Muscle of arm (tissue), 12 donors: ENCODE measurements around the gene CRACDL. TPM values are rescaled to one million over a fixed set of nuclear protein-coding genes. Genes with fewer than 3 reads are reported as not detected.

Experiments used
- DNase-seq: peaks from one replicate; pipeline ENCODE4 v3.0.0-alpha.2; 2013
- polyA plus RNA-seq, 12 donors: library from polyadenylated mRNA; unstranded; fragments of 120-200 nt; gene quantifications; one replicate each; pipeline ENCODE4 v1.2.1, GENCODE V29; 2013; ENCODE audit not compliant: insufficient read length in 12 of 12

Gene CRACDL
- polyA plus RNA-seq, 12 donors = 0.92 to 9.8 (median 1.8) TPM; not detected in 1

DNA sequence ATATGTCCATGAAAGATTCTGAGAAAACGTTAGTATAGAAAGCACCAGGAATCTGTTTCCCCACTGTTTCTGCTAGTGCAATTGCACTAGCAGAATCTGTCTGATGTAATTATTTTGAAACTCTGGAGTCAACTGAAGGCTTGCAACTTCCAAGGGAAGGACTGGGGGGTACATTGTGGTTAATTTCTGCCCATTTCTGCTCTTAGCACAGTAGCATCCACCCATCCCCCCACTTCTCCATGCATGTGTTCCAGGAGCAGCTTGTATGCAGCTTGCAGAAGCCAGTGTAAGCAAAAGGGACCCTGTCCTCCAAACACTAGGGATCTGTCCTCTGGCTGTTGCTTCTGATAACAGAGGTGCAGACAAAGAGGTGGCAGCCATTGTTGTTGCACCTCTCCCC, 74.4 kb downstream of the CRACDL start:
- no peak for DNase-seq

DNA sequence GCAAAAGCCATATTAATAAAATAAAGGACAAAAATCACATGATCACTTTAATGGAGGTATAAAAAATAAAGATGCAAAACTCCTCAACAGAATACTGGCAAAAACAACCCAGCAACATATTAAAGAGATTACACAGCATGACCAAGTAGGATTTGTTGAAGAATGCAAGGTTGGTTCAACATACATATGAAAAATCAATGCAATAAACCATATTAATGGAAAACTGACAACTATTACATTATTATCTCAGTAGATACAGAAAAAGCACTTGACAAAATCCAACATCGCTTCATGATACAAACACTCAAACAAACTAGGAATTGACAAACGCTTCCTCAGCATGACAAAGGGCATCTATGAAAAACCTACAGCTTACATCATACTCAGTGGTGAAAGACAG, 76.7 kb downstream of the CRACDL start:
- DNase-seq = no peak

DNA sequence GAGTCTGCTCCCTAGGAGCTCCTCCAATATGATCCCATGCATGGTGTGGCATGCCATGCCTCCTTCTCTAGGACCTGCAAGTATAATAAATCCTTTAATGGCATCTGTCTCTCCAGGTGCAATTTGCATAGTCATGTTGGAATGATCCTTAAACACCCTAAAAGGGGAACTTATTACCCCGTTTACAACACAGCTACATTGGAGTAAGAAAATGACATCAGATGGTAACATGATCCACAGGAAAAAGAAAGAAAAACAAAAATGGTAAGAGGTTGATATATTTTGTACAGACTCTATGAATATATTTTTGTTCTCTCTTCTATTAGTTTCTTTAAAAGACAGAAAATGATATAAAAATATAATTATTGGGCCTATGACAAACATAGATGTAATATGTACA, 79.0 kb downstream of the CRACDL start:
- DNase-seq = no peak

DNA sequence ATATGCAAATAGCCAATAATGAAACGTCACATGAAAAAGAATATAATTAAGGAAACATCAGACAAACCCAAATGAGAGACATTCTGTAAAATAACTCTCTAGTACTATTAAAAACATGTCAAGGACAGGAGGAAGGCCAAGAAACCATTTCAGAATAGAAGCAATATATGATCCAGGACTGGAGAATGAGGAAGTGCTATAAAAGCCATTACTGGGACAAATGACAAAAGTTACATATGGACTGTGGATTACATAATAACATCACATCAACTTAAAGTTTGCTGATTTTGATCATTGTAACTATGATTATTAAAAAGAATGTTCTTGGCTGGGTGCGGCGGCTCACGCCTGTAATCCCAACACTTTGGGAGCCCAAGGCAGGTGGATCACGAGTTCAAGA, 81.3 kb downstream of the CRACDL start:
- no peak for DNase-seq

DNA sequence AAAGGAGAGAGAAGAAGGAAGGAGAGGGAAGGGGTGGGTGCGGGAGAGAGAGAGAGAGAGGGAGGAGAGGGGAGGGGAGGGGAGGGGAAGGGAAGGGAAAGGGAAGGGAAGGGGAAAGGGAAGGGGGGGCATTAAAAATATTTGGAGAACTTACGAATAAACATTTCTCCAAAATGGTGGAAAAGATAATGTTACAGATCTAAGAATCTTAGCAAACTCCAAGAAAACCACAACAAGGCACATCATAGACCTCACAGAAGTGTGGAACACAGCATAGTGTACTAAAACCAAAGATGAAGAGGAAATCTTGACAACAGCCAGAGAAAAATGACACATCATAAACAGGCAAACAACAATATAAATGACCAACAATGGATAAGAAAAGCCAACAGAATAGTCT, 83.1 kb downstream of the CRACDL start:
- DNase-seq = no peak

DNA sequence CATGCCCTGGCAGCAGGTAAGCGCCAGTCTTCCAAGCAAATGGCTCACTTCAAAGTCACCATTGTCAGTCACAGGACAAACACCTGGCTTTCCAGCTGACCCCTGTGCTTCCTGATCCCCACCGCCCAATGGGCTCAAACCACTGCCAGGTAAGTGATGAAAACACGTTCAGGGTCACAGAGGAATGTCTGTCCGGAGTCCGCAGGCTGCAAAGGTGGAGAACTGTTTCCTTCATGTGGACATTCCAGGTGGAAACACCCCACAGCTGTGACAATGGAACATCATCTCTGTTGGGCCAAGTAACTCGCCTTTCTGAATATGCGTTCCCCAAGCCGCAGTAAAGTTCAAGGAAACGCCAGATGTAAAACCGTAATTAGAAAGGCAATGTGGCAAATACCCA, 86.0 kb downstream of the CRACDL start:
- DNase-seq = no peak

DNA sequence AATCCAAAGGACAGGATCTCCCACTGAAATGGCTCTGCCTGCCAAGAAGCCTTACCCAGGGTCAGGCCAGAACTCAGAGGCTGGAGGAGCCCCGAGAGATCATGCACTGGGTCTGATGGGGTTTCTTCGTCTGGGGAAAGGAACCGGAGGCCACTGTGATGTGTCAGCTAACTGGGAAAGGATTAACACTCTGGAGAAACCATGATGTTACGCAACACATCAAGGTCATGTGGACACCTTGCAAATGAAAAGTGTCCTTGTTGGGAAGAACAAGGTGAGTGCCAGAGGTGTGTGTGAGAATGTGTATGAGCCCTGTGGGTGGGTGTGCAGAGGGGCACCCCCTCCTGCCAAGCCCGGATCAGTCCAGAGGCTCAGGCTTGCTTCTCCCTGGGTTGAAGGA, 86.9 kb downstream of the CRACDL start:
- DNase-seq = no peak

DNA sequence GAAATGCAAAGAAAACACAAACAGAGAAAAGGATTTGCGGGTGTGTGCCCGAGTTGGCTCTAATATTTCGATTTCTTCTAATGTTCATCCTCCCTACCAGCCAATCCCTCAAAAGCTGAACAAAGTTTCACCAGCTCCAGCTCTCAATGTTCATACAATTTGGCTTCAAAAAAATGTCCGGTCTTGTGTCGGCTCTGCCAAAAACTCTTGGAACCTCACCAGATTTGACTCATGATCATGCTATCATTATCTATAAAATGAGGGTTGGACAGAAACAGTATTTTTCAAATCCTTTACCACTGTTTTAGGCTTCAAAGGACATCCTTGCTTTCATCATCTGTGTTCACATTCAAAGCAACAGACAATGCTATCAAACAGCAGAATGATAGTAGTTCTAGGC, 88.2 kb downstream of the CRACDL start:
- no peak for DNase-seq

DNA sequence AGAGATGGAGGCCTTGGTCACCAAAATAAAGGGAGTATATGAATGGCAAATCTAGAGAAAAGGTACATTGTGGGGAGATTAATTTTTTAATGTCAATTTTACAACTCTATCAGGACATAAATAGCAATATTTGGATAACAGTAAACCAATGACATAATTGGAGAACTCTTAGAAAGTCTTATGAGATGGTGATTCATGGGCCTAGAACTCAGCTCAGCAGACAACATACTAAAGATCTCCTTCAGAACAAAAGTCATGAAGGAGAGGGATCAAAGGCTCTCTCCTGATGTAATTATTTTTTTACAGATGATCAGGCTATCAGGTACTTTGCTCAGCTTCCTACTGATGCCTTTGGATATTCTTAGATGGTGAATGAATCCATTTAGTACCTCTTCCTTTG, 90.0 kb downstream of the CRACDL start:
- no peak for DNase-seq

DNA sequence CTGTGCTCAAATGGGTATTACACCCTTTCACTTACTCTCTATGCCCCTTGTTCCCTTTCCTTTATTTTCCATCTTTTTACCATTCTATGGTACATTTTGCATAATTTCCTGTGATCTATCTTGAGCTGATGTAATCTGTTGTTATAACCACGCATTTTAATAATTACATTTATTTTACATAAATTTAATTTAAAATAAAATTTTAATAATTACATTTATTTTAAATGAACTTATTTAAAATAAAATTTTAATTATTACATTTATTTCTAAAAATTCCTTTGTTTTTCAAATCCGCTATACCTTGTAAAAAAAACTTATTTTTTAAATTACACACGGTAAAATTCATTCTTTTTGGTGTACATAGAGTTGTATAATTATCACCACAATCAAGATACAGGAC, 93.9 kb downstream of the CRACDL start:
- no peak for DNase-seq

DNA sequence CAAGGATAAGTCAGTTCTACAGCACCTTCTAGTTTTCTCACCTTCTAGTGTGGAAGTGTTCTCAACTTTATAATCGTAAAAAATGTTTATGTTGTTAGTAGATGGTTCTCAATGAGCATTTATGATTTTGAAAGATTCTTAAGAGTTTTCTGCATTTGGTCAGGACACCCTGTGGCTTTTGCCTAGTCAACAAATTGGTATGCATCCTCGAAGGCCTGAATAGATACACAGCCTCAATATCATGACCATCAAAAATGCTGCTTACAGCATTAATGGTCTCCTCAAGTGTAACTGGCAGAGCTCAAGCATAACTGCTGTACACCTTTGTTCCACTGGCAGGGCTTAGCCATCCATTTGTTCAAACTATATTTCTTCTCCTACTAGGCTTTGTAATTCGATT, 96.7 kb downstream of the CRACDL start:
- no peak for DNase-seq

DNA sequence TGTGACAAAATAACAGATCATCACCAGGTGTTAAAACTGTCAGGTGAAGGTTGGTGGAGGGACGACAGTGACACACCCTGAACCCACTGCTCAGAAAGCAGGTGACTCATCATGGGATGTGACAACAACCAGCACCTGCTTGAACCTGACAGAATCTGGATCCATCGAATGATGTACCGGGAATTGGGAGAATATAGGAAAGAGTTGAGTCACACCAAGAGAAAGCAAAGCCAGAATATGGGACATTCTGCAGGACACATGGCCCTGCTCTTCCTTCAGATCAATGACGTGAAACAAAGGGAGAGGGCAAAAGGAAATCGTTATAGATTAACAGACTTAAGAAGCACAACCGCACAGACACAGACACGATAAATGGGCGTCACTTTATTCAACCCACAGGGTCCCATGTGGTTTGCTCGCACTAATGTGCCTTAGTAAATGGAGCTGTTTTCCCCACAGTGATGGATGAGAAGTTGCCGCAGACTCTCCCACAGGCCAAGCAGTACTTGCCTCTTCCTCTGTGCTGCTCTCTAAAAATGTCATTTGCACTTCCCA, 100.1 kb downstream of the CRACDL start:
- DNase-seq = no peak

DNA sequence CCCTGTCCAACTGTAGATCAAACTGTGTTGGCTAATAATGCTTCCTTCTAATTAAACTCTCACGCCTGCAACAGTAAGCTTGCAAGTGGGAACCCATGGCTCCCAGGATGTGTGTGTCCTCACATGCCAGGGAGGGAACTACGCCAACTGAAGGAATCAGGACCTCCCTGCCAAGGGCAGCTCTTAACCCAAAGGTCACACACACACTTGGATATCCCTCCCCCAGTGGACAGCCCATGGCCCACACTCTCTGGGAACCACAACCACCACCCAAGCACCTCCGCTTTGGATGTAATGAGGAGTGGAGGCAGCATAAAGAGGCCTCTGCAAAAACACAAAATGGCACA, 102.1 kb downstream of the CRACDL start:
- DNase-seq = no peak

DNA sequence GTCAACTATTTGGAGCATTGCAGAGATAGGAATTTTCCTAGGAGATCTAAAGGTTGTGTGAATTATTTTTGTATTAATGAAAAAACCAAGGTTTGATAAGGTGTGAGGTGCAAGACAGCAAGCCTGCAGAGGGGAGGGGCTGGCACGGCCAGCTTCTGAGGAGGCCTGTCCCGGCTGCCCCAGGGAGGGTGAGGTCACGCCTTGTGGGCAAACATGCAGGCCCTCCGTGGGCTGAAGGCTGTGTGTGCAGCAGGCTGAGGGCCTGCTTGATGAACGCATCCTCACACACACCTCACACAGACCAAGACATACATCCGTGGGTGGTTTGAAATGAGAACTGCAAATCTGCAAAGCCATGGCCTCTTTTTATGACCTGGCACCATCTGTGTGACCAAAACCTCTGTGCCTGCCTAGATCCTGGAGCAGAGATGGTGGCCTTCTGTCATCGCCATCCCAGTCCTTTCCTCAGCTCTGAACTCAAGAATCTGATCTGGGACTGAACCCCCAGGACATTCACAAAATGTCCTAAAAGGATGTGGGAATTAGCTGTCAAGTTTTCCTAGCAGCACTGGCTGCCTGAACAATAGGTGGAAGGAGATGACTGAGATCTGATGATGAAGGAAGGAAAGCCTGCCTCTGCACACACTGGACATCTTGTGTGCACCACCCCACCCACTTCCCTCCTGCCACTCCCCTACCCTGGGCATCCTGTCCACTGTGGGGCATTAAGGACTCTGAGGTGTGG, 102.7 kb downstream of the CRACDL start:
- no peak for DNase-seq

DNA sequence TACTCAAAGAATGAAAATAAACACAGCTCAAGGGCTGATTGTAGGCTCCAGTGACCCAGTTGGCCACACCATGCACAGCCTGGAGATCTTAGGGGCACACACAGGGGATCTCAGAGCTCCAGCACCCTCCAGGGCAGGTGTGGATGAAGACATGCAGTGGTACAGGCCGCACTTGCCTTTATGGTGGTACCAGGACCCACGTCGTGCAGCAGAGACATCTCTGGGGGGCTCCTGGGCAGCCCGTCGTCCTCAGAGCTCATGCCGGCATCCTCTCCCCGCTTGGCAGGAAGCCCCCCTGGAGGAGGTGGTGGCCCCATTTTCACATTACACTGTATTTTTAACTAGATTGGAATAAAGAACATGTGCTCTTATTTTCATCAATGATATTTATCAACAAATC, 103.9 kb downstream of the CRACDL start:
- DNase-seq = no peak

DNA sequence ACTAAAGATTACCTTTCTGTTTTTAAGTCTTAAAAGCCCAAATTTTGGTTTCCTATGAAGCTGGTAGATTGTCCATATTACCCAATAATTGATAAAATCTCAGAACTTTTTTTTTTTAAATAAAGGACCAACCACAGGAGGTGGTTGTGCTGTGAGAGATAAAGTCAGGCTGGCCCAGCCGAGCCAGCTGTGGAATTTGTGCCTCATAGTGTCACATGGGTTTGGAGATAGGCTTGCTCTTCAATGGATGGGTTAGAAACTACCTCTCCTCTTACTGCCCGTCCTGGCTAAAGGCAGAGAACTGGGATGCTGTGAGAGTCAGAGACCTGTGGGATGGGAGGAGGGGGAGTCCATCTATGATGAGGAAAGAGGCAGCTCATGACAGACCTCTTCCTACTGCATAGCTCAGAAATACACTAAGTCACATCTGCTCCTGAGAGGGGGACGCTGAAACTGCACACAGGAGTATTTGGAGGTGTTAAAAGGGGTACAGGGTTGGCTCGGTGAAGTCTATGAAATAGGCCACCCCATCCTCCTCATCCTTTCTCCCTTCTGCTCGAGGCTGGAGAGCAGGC, 105.4 kb downstream of the CRACDL start:
- DNase-seq = no peak

DNA sequence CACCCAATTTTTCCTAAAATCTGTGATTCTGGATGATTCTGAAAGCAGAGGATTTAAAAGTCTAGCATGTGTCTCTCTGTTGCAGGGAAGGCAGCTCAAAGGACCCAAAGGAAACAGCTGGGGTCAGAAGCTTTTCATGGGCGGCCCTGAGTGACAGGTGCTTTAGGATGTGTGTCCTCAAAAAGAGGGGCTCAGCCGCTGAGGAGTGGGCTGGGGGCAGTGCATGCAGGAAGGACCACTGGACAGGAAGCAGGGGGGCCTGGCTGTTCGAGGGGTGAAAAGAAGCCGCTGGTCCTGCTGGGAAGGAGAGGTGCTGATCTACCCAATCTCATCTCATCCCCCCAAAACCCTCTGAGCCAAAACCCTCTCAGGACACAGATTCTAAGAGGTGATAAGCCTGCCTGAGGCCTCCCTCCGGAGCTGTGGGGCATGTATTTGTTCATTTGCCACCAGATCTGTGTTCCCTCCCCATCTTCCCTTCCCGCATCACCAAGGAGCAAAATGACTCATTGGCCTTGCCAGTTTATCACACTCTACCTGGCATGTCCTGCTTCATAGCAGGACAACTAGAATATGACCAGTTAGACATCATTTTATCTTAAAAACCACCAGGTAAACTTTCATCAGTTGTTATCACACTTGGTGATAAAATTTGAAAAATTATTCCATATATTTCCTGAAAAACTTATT, 106.3 kb downstream of the CRACDL start:
- no peak for DNase-seq

DNA sequence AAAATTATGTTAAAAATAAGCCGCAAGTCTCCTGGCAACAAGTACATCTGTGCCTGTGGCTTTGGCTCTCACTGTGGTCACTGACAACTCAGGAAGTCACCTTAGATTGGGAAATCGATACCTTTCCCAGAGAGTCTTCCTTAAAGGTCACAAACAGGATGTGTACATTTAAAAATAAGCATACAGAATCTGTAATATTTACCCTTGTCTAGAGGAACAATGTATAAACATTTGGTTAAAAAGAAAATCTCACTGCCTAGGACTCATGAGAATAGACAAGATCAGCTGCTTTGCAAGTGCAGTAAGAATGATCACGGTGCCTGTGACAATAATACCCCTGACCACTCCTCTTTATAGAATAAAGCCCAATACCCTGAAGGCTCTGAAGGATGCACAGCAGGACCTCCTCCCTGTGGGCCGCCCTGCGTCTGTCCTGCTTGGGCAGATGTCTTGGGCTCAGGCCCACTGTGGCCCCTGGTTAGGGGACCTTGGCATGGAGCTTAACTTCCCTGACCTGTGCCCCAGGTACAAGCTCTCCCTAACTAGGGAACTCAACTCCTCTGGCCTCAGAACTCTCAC, 107.1 kb downstream of the CRACDL start:
- DNase-seq = no peak

DNA sequence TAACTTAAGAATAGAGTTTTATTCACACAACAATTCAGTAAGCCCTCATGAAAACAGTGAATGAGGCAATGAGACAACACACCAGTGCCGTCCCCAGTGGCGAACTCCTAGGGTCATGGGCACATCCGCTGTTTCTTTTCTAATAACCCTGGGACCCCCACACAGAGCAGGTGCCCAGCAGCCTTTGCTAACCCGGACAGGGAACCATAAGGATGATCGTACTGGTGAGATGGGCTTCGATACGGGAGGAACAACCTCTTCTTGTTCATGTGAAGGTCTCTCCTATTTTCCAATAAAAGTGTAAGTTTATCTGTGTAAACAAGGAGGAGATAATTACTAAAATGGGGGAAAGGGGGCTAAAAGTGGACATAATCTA, 107.7 kb downstream of the CRACDL start:
- DNase-seq = no peak

DNA sequence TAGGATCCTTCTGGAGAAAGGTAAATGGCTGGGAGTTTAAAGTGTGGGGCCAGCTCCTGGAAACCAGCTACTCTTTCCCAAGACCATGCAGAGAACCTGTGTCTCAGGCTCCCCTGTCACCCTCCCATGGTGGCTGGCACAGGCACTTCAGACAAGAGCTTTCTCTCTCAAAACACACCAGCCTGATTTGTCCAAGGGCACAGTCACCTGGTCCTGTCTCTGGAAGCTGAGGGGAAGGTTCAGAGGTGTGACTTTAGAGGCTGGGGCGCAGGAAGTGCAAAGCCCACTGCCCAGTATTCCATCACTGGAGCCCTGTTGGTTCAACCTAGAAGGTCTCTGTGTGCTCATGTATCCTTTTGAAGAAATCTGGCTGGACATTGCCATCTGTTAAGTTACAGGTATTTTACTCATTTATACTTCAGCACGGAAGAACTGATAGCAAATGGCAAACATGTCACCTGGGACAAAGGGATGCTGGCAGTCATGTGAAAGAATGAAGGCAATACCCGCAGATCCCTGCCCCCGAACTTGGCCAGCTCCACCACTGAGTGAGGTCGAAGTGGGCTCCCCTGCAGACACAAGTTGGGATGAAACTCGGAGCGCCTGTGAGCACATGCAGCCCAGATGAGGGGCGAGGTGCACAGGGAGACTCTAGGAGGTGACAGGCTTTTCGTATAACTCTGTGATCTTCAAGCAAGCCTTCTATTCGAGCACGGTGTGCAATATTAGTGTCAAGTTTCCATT, 108.2 kb downstream of the CRACDL start:
- no peak for DNase-seq

DNA sequence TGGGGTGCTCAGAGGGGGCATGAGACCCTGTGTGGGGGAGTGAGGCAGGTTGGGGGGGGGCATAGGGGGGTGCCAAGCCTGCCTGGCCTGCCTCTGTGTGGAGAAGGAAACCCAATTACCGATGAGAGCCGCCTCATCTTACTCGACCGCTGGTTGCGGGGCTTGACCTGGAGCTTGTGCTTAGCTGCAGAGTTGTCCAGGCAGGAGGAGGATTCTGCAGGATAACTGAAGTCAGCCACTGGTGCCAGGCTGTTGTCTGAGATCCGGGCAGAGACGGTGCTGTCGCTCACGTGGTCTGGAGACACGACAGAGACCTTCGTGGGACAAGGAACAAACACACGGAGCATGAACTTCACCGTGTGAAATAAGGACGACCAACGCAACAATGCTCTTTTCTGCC, 109.2 kb downstream of the CRACDL start:
- no peak for DNase-seq

DNA sequence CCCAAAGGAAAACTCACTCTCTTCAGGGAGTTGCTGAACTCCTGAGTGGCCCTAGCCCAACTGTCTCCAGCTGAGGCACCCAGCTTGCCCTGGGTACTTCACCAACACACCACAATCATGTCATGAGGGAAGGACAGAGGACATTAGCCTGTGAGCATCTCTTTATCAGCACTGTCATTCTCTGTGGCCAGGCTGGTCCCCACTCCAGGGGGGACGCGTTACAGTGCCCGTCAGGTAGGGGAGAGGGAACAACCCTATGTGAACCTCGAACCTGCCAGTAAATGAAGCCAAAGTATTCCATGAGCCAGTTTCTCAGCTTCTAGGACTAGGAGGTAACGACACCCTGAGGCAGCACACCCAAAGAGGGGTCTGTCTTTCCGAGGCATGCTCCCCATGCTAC, 110.2 kb downstream of the CRACDL start:
- DNase-seq = no peak
